Activated CD4-positive, alpha-beta T cell treated with anti-CD3 and anti-CD28 coated beads for 48 hours (primary cell): ENCODE measurements around the gene NCOA3.
A peak's percentile ranks its signal among the peaks of the same experiment; 100 is the strongest.
"Not testable (repeated sequence)": the region's sequence is repeated elsewhere in the genome, so short reads cannot be mapped to it uniquely, and the experiment has no call there.

Experiments used
- DNase-seq: peaks from one replicate; pipeline ENCODE4 v3.0.0-alpha.2; 2020

NCOA3 gene

GRCh38 chr20:47475419-47476044, 26.2 kb upstream of the NCOA3 start:
- no peak for DNase-seq

GRCh38 chr20:47476452-47476851, 25.2 kb upstream of the NCOA3 start:
- no peak for DNase-seq

- DNase-seq = no peak
Measured at GRCh38 chr20:47479093-47479492, 22.6 kb upstream of the NCOA3 start.

GRCh38 chr20:47479506-47479905, 22.2 kb upstream of the NCOA3 start:
- DNase-seq = no peak

- DNase-seq = no peak
Measured at GRCh38 chr20:47480239-47480638, 21.4 kb upstream of the NCOA3 start.

- no peak for DNase-seq
Measured at GRCh38 chr20:47480705-47481104, 21.0 kb upstream of the NCOA3 start.

GRCh38 chr20:47481330-47482216, 20.1 kb upstream of the NCOA3 start:
- DNase-seq = no peak

- DNase-seq = no peak
Measured at GRCh38 chr20:47482705-47483104, 19.0 kb upstream of the NCOA3 start.

- no peak for DNase-seq
Measured at GRCh38 chr20:47484303-47484702, 17.4 kb upstream of the NCOA3 start.

- DNase-seq = peak; percentile 77
Measured at GRCh38 chr20:47487175-47487917, 14.3 kb upstream of the NCOA3 start.

- DNase-seq = peak; percentile 43
Measured at GRCh38 chr20:47489448-47489872, 12.2 kb upstream of the NCOA3 start.

- DNase-seq = no peak
Measured at GRCh38 chr20:47490795-47491194, 10.9 kb upstream of the NCOA3 start.

GRCh38 chr20:47492284-47492683, 9.4 kb upstream of the NCOA3 start:
- no peak for DNase-seq

GRCh38 chr20:47493175-47493962, 8.3 kb upstream of the NCOA3 start:
- DNase-seq = peak; percentile 82

GRCh38 chr20:47493963-47494293, 7.8 kb upstream of the NCOA3 start:
- DNase-seq = no peak

GRCh38 chr20:47494606-47495005, 7.1 kb upstream of the NCOA3 start:
- DNase-seq = not testable (repeated sequence)

GRCh38 chr20:47496118-47496517, 5.6 kb upstream of the NCOA3 start:
- DNase-seq = no peak

GRCh38 chr20:47498606-47499005, 3.1 kb upstream of the NCOA3 start:
- no peak for DNase-seq

- DNase-seq = no peak
Measured at GRCh38 chr20:47499053-47499452, 2.6 kb upstream of the NCOA3 start.

GRCh38 chr20:47500082-47500481, 1.6 kb upstream of the NCOA3 start:
- not testable (repeated sequence) for DNase-seq

GRCh38 chr20:47500554-47500953, 1.1 kb upstream of the NCOA3 start:
- no peak for DNase-seq

- no peak for DNase-seq
Measured at GRCh38 chr20:47501116-47501481, 588 bp upstream of the NCOA3 start.
